GM12878 (cell line): Measurements from ENCODE around the gene NME8. TPM values are rescaled to one million over a fixed set of nuclear protein-coding genes. Genes with fewer than 3 reads are reported as not detected.

ENCODE experiments used
- ATAC-seq: fragments of 200-7000 bp; cut with Tn5 transposase; 3 replicates; pipeline ENCODE4 v1.9.1; 2020; ENCODE audit warnings: mild to moderate bottlenecking, moderate library complexity
- BruUV-seq: library from RNA; stranded (reverse); fragments of 400-500 nt; replicated peaks from 2 replicates; lab custom pipeline; 2021; lab: Mats Ljungman, UMichigan
- CTCF ChIA-PET: fragments of 300-600 bp; sonication (Branson Sonifier 250); formaldehyde crosslinking; extraction: SDS; loops from one replicate; lab custom pipeline; 2021; ENCODE audit warnings: inconsistent platforms; lab: Yijun Ruan, JAX
- POLR2A ChIA-PET: fragments of 350-600 bp; formaldehyde crosslinking; extraction: SDS; loops from one replicate; lab custom pipeline; 2021; ENCODE audit warnings: inconsistent platforms; lab: Charles Lee
- RAD21 ChIA-PET: fragments of 300-600 bp; sonication (Branson Sonifier 250); formaldehyde crosslinking; loops from one replicate; lab custom pipeline; 2023; ENCODE audit warnings: antibody characterized with exemption; ENCODE audit not compliant: unreplicated experiment; lab: Charles Lee
- SMC1A ChIA-PET: fragments of 300-600 bp; sonication (Branson Sonifier 250); formaldehyde crosslinking; loops from one replicate; lab custom pipeline; 2023; ENCODE audit not compliant: unreplicated experiment, uncharacterized antibody; lab: Charles Lee
- DNase-seq: peaks from one replicate; pipeline ENCODE4 v3.0.0-alpha.2; 2011; ENCODE audit warnings: low read depth, low spot score
- FAIRE-seq: peaks from 3 replicates; lab custom pipeline; 2011; peaks lifted over from hg19 to GRCh38; lab: Jason Lieb, UNC
- H2AFZ ChIP-seq: 2 replicates; pipeline ENCODE4 v1.6.0; 2011; ENCODE audit warnings: low read depth, low read length, control low read depth; ENCODE audit not compliant: control insufficient read depth
- H3K27ac ChIP-seq: 2 replicates; pipeline ENCODE4 v1.5.1; 2011; ENCODE audit warnings: control low read depth; ENCODE audit not compliant: control insufficient read depth, insufficient read depth
- H3K27me3 ChIP-seq, 2 experiments: replicated peaks in 1 of 2; 2 replicates each; pipeline versions ENCODE4 v1.6.0 to v1.6.1; 2011; ENCODE audit warnings: low read length in 1 of 2; ENCODE audit not compliant: control insufficient read depth in 2 of 2, insufficient read depth in 2 of 2
- H3K36me3 ChIP-seq, 2 experiments: 2 replicates each; pipeline ENCODE4 v1.5.1; 2011; ENCODE audit warnings: low read length in 1 of 2; ENCODE audit not compliant: control insufficient read depth in 2 of 2, insufficient read depth in 2 of 2
- H3K4me1 ChIP-seq: 2 replicates; pipeline ENCODE4 v1.6.1; 2011; ENCODE audit warnings: mild to moderate bottlenecking, low read length, moderate library complexity, mixed read lengths; ENCODE audit not compliant: control insufficient read depth, insufficient read depth
- H3K4me2 ChIP-seq: 2 replicates; pipeline ENCODE4 v1.6.0; 2011; ENCODE audit warnings: control low read depth; ENCODE audit not compliant: control insufficient read depth, insufficient read depth
- H3K4me3 ChIP-seq: fragments of 200-600 bp; sonication (generic); 2 replicates; pipeline ENCODE4 v1.5.1; 2016
- H3K79me2 ChIP-seq: 2 replicates; pipeline ENCODE4 v1.6.0; 2011; ENCODE audit warnings: low read length; ENCODE audit not compliant: control insufficient read depth, insufficient read depth
- H3K9ac ChIP-seq: 2 replicates; pipeline ENCODE4 v1.8.0; 2011; ENCODE audit warnings: low read length, control low read depth, mixed read lengths; ENCODE audit not compliant: control insufficient read depth, insufficient read depth
- H3K9me3 ChIP-seq: replicated peaks from 3 replicates; pipeline ENCODE4 v1.5.1; 2011; ENCODE audit warnings: mild to moderate bottlenecking, low read length; ENCODE audit not compliant: control insufficient read depth, insufficient read depth
- H4K20me1 ChIP-seq: 2 replicates; pipeline ENCODE4 v1.6.0; 2011; ENCODE audit not compliant: control insufficient read depth, insufficient read depth
- CEBPB ChIP-seq, 2 experiments: fragments of 150-350 bp in 1 of 2; IDR thresholded peaks; 2 replicates each; pipeline ENCODE4 v1.6.1; 2012 to 2014; ENCODE audit warnings: low read depth in 2 of 2, low read length in 2 of 2, borderline replicate concordance in 1 of 2, inconsistent platforms in 1 of 2
- FOXM1 ChIP-seq: IDR thresholded peaks from 2 replicates; pipeline ENCODE4 v1.6.1; 2012; ENCODE audit warnings: low read depth, mild to moderate bottlenecking, inconsistent platforms, low read length, moderate library complexity
- SREBF2 ChIP-seq: IDR thresholded peaks from 2 replicates; pipeline ENCODE4 v1.6.1; 2012; ENCODE audit warnings: mild to moderate bottlenecking, low read length
- WGBS: methylation state at CpG from one replicate; pipeline ENCODE4 v1.1.6; 2016; ENCODE audit warnings: low lambda C conversion rate; ENCODE audit not compliant: insufficient replicate concordance, insufficient coverage; ENCODE audit errors: missing lambda C conversion rate; 5-methylcytosine and 5-hydroxymethylcytosine counted together
- in situ Hi-C: fragments of 300-500 bp; cut with MboI; formaldehyde crosslinking; loops from 9 replicates; pipeline ENCODE4 v1.14.3; 2018; ENCODE audit warnings: mixed read lengths
- intact Hi-C: fragments of 100-400 bp; cut with micrococcal nuclease; formaldehyde crosslinking; loops from one replicate; pipeline ENCODE4 v1.14.2; 2022; ENCODE audit not compliant: unreplicated experiment
- polyA plus RNA-seq, 11 experiments: library from polyadenylated mRNA; depleted of rRNA in 4 of 11; unstranded in 6 of 11; stranded (reverse) in 5 of 11; fragments of >200 nt; fragmentation: Nextera tagmentation in 4 of 11; fragmentation: Illumina TruSeq in 1 of 11; extraction: Ambion mirVana in 4 of 11; extraction: Trizol in 1 of 11; gene quantifications; 1 replicate in 1 of 11; 2 replicates in 10 of 11; pipeline versions ENCODE4 v1.2.1 to v1.2.3, GENCODE V29; 2011 to 2016; ENCODE audit warnings: inconsistent platforms in 2 of 11, missing spikeins in 2 of 11, low read depth in 1 of 11
- total RNA-seq, 4 experiments: library from RNA; depleted of rRNA in 3 of 4; stranded (reverse); fragments of >200 nt in 3 of 4; fragmentation: Illumina TruSeq in 1 of 4; extraction: Trizol in 1 of 4; gene quantifications; 2 replicates each; pipeline versions ENCODE4 v1.2.1 to v1.2.3, GENCODE V29; 2013 to 2021
- TF ChIP-seq, protein P1 (sequence below), 3 experiments: IDR thresholded peaks in 2 of 3; conservative IDR thresholded peaks in 1 of 3; 2 replicates each; pipeline ENCODE4 v1.5.1; 2011; ENCODE audit warnings: low read depth in 3 of 3, low read length in 3 of 3, mild to moderate bottlenecking in 3 of 3, control low read depth in 2 of 3, moderate library complexity in 2 of 3, inconsistent platforms in 1 of 3, mixed read lengths in 1 of 3; ENCODE audit not compliant: control insufficient read depth in 2 of 3, insufficient read depth in 1 of 3; ENCODE audit errors: extremely low read depth in 1 of 3
- TF ChIP-seq, protein P2 (sequence below): fragments of 450-650 bp; IDR thresholded peaks from 2 replicates; pipeline ENCODE4 v1.6.1; 2017; ENCODE audit warnings: mild to moderate bottlenecking, low read depth, inconsistent platforms; ENCODE audit not compliant: poor library complexity, severe bottlenecking
- TF ChIP-seq, protein P3 (sequence below): IDR thresholded peaks from 2 replicates; pipeline ENCODE4 v1.6.1; 2012; ENCODE audit warnings: low read depth, low read length, improper control_type of control experiment
- TF ChIP-seq, protein P4 (sequence below): IDR thresholded peaks from 2 replicates; pipeline ENCODE4 v1.6.1; 2012; ENCODE audit warnings: low read depth, low read length, improper control_type of control experiment
- TF ChIP-seq, protein P5 (sequence below): fragments of 450-650 bp; IDR thresholded peaks from 2 replicates; pipeline ENCODE4 v1.6.1; 2018; ENCODE audit warnings: mild to moderate bottlenecking, low read depth, moderate library complexity; ENCODE audit not compliant: partially characterized antibody

The NME8 gene
- total and polyA plus RNA-seq, 10 of the 15 experiments (the other 5 are each of a cell fraction or from before 2014, with no cell fraction given), result 0.03 to 3.5 (median 0.52) TPM; not detected in 2

DNA sequence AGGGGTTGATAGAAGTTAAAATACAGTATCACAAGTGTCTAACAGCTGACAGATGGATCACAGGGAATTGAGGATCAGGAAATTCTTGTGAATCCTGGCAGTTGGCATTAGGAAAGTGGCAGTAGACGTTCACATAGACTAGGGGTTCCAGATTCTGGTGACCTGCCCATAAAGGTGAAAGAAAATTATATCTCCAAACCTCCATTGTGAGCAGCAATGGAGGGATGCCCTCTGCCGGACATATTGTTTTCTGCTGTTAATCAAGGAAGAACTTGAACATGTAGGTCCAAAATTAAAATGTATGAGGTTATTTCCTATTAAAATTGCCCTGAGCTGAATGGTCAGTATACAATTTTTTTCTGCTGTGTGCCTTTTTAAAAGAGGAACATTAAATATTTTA lies 5.1 kb downstream of the NME8 start (continued):
- TF ChIP-seq, protein P1, sequence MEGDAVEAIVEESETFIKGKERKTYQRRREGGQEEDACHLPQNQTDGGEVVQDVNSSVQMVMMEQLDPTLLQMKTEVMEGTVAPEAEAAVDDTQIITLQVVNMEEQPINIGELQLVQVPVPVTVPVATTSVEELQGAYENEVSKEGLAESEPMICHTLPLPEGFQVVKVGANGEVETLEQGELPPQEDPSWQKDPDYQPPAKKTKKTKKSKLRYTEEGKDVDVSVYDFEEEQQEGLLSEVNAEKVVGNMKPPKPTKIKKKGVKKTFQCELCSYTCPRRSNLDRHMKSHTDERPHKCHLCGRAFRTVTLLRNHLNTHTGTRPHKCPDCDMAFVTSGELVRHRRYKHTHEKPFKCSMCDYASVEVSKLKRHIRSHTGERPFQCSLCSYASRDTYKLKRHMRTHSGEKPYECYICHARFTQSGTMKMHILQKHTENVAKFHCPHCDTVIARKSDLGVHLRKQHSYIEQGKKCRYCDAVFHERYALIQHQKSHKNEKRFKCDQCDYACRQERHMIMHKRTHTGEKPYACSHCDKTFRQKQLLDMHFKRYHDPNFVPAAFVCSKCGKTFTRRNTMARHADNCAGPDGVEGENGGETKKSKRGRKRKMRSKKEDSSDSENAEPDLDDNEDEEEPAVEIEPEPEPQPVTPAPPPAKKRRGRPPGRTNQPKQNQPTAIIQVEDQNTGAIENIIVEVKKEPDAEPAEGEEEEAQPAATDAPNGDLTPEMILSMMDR (IDR thresholded peaks at IDR 0.05 in 2 of 3, conservative IDR thresholded peaks at IDR 0.05 in 1 of 3; ENCODE audit: control insufficient read depth in 2 of 3, extremely low read depth in 1 of 3, insufficient read depth in 1 of 3, low read depth in 3 of 3, low read length in 3 of 3), result peak; percentile 58 to 65 (median 62)
- no peak for TF ChIP-seq FOXM1

DNA sequence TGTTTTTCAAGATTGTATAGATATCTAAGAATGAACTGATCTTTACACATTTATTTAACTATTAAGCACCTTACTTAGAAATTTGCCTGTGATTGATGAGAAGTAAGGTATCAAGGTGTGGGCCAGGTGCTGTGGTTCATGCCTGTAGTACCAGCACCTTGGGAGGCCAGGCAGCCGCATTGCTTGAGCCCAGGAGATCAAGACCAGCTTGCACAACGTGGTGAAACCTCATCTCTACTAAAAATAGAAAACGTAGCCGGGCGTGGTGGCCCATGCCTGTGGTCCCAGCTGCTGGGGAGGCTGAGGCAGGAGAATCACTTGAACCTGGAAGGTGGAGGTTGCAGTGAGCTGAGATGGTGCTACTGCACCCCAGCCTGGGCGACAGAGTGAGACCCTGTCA lies 33.7 kb downstream of the NME8 start:
- no TSS peak for BruUV-seq
- in situ Hi-C loops, result no loop called here
- 0 out of 3 replicates have a peak, but pooled peaks cover 2% of the 10 kb centered on the region for H3K9me3 ChIP-seq
- ATAC-seq (no peak), FAIRE-seq (no peak), DNase-seq (no peak)
- no peaks in the 10 kb centered on the region for H3K79me2 ChIP-seq
- no peaks in the 10 kb centered on the region for H4K20me1 ChIP-seq
- H3K27me3 ChIP-seq, result no peaks in the 10 kb centered on the region
- ChIA-PET POLR2A (interaction anchor here (0.5 kb wide), 1 partner anchor 898 kb away, joined by 4 read pairs; no protein-coding TSS in a partner anchor), CTCF (no interaction called here), RAD21 (no interaction called here), SMC1A (no interaction called here)
- intact Hi-C loops, result no loop called here
- no peak overlapping the region for H2AFZ ChIP-seq
- H3K27ac ChIP-seq, result no peak overlapping the region
- 23% methylated on average over 6 of the region's 6 CpGs for WGBS
- H3K4me3 ChIP-seq, result no peak overlapping the region
- no peaks in the 10 kb centered on the region for H3K4me1 ChIP-seq
- TF ChIP-seq, protein P2, sequence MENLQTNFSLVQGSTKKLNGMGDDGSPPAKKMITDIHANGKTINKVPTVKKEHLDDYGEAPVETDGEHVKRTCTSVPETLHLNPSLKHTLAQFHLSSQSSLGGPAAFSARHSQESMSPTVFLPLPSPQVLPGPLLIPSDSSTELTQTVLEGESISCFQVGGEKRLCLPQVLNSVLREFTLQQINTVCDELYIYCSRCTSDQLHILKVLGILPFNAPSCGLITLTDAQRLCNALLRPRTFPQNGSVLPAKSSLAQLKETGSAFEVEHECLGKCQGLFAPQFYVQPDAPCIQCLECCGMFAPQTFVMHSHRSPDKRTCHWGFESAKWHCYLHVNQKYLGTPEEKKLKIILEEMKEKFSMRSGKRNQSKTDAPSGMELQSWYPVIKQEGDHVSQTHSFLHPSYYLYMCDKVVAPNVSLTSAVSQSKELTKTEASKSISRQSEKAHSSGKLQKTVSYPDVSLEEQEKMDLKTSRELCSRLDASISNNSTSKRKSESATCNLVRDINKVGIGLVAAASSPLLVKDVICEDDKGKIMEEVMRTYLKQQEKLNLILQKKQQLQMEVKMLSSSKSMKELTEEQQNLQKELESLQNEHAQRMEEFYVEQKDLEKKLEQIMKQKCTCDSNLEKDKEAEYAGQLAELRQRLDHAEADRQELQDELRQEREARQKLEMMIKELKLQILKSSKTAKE, result no peak
- TF ChIP-seq, protein P3, sequence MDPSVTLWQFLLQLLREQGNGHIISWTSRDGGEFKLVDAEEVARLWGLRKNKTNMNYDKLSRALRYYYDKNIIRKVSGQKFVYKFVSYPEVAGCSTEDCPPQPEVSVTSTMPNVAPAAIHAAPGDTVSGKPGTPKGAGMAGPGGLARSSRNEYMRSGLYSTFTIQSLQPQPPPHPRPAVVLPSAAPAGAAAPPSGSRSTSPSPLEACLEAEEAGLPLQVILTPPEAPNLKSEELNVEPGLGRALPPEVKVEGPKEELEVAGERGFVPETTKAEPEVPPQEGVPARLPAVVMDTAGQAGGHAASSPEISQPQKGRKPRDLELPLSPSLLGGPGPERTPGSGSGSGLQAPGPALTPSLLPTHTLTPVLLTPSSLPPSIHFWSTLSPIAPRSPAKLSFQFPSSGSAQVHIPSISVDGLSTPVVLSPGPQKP, result no peak
- TF ChIP-seq, protein P4, sequence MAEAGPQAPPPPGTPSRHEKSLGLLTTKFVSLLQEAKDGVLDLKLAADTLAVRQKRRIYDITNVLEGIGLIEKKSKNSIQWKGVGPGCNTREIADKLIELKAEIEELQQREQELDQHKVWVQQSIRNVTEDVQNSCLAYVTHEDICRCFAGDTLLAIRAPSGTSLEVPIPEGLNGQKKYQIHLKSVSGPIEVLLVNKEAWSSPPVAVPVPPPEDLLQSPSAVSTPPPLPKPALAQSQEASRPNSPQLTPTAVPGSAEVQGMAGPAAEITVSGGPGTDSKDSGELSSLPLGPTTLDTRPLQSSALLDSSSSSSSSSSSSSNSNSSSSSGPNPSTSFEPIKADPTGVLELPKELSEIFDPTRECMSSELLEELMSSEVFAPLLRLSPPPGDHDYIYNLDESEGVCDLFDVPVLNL, result no peak
- TF ChIP-seq, protein P5, sequence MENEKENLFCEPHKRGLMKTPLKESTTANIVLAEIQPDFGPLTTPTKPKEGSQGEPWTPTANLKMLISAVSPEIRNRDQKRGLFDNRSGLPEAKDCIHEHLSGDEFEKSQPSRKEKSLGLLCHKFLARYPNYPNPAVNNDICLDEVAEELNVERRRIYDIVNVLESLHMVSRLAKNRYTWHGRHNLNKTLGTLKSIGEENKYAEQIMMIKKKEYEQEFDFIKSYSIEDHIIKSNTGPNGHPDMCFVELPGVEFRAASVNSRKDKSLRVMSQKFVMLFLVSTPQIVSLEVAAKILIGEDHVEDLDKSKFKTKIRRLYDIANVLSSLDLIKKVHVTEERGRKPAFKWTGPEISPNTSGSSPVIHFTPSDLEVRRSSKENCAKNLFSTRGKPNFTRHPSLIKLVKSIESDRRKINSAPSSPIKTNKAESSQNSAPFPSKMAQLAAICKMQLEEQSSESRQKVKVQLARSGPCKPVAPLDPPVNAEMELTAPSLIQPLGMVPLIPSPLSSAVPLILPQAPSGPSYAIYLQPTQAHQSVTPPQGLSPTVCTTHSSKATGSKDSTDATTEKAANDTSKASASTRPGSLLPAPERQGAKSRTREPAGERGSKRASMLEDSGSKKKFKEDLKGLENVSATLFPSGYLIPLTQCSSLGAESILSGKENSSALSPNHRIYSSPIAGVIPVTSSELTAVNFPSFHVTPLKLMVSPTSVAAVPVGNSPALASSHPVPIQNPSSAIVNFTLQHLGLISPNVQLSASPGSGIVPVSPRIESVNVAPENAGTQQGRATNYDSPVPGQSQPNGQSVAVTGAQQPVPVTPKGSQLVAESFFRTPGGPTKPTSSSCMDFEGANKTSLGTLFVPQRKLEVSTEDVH, result no peak
- TF ChIP-seq CEBPB (IDR thresholded peaks at IDR 0.05; ENCODE audit: borderline replicate concordance in 1 of 2, low read depth in 2 of 2, low read length in 2 of 2), result no peak
- TF ChIP-seq SREBF2, result no peak
- H3K36me3 ChIP-seq, result no peaks in the 10 kb centered on the region
- no peak overlapping the region for H3K4me2 ChIP-seq
- no peak overlapping the region for H3K9ac ChIP-seq
